Measurements from ENCODE around the gene NID2. TPM values are rescaled to one million over a fixed set of nuclear protein-coding genes. Genes with fewer than 3 reads are reported as not detected.

Gene NID2
- total RNA-seq, 3 donors from 2014 or later: 21.7 to 32.5 (median 28.8) TPM

- Histone ChIP-seq H3K4me1 (ENCODE audit: low read depth) (peaks cover 3% of the 10 kb centered on the region), H3K9me3 (no peaks in the 10 kb centered on the region), H3K36me3 (ENCODE audit: low read depth) (no peaks in the 10 kb centered on the region), H3K4me3 (no peak overlapping the region)
- DNase-seq (no peak), ATAC-seq (peak; percentile 42)
- intact Hi-C loops (cut with DNase I, micrococcal nuclease): no loop called here
- no peak for TF ChIP-seq CTCF (IDR thresholded peaks at IDR 0.05)
Measured at GRCh38 chr14:52073251-52073650, 4.4 kb upstream of the NID2 start.

- intact Hi-C loops (cut with DNase I, micrococcal nuclease): no loop called here
- no peak overlapping the region for H3K4me3 ChIP-seq
- no peaks in the 10 kb centered on the region for H3K36me3 ChIP-seq (ENCODE audit: low read depth)
- DNase-seq (no peak), ATAC-seq (no peak)
- TF ChIP-seq CTCF (IDR thresholded peaks at IDR 0.05): no peak
- no peaks in the 10 kb centered on the region for H3K9me3 ChIP-seq
- H3K4me1 ChIP-seq (ENCODE audit: low read depth): peaks cover 8% of the 10 kb centered on the region
Measured at GRCh38 chr14:52072266-52072780, 3.5 kb upstream of the NID2 start.

GRCh38 chr14:52071675-52072074 lies 2.8 kb upstream of the NID2 start:
- DNase-seq (no peak), ATAC-seq (no peak)
- peaks cover 9% of the 10 kb centered on the region for H3K4me1 ChIP-seq (ENCODE audit: low read depth)
- H3K9me3 ChIP-seq: no peaks in the 10 kb centered on the region
- H3K4me3 ChIP-seq: no peak overlapping the region
- H3K36me3 ChIP-seq (ENCODE audit: low read depth): no peaks in the 10 kb centered on the region
- no peak for TF ChIP-seq CTCF (IDR thresholded peaks at IDR 0.05)
- intact Hi-C loops (cut with DNase I, micrococcal nuclease): no loop called here

- Histone ChIP-seq H3K4me1 (ENCODE audit: low read depth) (peaks cover 9% of the 10 kb centered on the region), H3K4me3 (no peak overlapping the region), H3K36me3 (ENCODE audit: low read depth) (no peaks in the 10 kb centered on the region), H3K9me3 (no peaks in the 10 kb centered on the region)
- DNase-seq: no peak
- intact Hi-C loops (cut with DNase I, micrococcal nuclease): no loop called here
- TF ChIP-seq CTCF (IDR thresholded peaks at IDR 0.05): no peak
- ATAC-seq: no peak
Measured at GRCh38 chr14:52070051-52070431, 1.2 kb upstream of the NID2 start.

GRCh38 chr14:52069307-52070050 lies 620 bp upstream of the NID2 start:
- no peaks in the 10 kb centered on the region for H3K36me3 ChIP-seq (ENCODE audit: low read depth)
- peak in 2 of 3 donors; percentile 29 to 61 for DNase-seq
- TF ChIP-seq CTCF (IDR thresholded peaks at IDR 0.05): no peak
- peak overlapping the region; percentile 23 for H3K4me3 ChIP-seq
- H3K4me1 ChIP-seq (ENCODE audit: low read depth): peaks cover 9% of the 10 kb centered on the region
- peak; percentile 57 for ATAC-seq
- no peaks in the 10 kb centered on the region for H3K9me3 ChIP-seq
- intact Hi-C loops (cut with DNase I, micrococcal nuclease): loop anchor here in 1 of 2 donors (10.0 kb wide), 1 partner anchor 75 kb away; no protein-coding TSS in a partner anchor

Data from mucosa of descending colon (tissue), 3 donors.